GM21423 (cell line): ENCODE data around the gene SLC34A3.

Source experiments
- ATAC-seq: cut with Tn5 transposase; IDR thresholded peaks from one replicate; pipeline ENCODE4 v1.9.1; 2021; ENCODE audit warnings: mild to moderate bottlenecking, moderate library complexity; ENCODE audit not compliant: unreplicated experiment

The SLC34A3 gene

DNA sequence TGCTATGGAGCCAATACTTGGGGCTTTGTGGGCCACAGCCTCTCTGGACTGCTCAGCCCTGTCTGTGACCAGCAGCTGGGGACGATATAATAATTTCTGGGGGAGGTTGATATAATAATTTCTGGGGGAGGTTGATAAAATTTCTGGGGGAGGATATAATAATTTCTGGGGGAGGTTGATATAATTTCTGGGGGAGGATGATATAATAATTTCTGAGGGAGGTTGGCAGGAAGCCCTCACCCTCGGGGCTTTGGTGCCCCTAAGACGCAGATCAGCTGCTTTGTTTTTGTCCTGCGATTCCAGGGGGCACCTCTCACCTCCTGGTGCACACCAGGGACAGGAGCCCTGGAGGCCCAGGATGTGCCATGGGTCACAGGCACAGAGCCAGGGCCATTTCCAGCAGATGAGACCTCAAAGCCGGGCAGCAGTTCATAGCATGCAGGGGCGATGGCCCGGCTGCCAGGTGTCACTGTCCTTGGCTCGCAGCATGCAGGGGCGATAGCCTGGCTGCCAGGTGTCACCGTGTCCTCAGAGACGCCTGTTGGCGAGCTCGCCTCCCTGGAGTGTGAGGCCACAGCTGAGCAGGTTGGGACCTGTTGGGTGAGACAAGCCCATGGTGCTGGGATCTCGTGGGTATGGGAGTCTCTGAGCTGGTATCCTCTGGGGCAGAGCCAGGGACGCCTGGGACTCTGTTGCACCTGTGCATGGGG, 43.1 kb downstream of the SLC34A3 start:
- ATAC-seq = no peak

DNA sequence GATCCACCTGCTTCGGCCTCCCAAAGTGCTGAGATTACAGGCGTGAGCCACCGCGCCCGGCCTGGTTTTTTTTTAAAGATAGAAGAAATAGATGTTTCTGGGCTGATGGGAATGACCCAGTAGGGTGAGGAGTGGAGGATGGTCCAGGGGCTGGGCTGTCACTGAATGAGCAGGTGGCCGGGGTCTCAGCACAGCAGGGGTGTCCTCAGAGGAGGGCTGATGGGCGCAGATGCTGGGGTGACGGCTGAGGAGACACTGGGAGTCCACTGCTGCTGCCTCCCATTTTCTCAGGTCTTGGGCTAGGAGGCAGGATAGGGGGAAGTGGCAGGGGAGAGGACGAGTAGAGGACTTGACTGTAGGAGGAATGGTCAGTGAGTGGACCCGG, 44.5 kb downstream of the SLC34A3 start:
- ATAC-seq = no peak

DNA sequence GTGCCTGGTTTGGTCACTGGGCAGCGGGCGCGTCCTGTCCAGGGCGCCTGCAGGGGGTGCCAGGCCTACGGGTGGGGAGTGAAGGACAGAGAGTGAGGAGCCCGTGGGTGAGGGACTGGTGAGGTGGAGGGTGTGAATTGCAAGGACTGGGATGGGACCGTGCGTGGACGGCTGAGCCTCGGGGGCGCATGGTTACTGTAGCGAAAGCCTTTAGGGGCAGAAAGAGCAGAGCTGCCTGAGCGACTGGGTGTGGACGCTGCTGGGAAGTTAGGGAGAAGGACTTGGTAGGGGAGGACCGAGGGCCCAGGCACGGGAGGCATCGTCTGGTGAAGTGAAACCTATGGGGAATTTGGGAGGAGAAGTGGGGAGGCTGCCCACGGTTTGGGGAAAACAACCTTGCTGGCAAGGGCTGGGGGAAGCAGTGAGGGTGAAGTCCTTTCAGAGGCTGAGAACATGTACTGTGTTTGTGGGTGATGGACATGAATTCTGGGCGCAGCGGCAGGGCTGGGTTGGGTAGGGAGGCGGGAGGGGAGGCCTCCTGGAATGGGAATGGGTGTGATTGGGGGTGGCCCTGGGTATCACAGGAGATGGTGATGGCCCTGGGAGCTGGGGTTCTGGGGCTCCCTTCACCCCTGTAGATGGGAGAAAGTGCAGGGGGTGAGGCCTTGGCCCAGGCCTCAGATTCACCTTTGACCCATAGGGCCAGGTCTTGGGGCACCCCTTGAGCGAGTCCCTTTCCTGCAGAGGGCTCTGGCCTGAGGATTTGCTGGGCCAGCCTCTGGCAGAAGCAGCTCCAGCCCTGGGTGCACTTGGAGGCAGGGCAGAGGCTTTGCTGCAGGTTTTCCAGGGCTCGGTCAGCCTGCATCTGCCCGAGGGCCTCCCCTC, 45.1 kb downstream of the SLC34A3 start:
- ATAC-seq = no peak

DNA sequence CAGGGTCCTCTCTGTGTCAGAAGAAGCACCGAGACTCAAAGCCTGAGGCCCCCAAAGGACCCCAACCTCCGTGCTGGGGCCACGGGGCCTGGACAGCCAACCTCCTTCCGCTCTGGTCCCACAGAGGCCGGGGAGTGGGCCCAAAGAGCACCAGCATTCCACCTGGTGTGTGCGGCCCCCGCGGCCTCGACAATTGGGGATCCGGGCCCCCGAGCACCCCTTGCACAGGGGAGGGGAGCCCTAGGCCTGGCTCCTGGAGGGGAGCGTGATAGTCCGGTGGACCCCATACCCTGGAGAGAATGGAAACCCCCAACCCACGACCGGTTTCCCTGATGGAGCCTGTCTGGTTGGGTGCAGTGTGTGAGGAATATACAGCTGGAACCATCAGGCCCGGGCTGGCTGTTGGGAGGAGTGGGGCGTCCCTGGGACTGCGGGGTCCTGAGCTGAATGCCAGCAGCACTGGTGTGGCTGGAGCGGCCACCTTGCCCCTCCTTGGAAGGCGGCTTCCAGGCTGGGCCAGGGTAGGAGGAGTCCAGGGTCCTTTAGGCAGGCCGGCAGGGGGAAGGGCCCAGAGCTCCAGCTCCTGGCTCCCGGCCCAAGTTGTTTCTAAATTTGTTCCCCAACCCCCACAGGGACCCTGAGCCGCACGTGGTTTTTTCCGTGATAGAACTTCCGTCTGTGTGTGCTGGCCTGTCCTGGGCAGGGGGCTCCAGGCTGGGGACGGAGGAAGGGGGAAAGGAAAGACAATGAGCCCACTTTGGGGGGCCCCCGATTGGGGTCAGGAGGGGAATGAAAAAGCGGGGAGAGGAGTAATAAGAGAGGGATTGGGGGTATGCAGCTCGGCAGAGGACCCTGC, 46.0 kb downstream of the SLC34A3 start:
- ATAC-seq = no peak

DNA sequence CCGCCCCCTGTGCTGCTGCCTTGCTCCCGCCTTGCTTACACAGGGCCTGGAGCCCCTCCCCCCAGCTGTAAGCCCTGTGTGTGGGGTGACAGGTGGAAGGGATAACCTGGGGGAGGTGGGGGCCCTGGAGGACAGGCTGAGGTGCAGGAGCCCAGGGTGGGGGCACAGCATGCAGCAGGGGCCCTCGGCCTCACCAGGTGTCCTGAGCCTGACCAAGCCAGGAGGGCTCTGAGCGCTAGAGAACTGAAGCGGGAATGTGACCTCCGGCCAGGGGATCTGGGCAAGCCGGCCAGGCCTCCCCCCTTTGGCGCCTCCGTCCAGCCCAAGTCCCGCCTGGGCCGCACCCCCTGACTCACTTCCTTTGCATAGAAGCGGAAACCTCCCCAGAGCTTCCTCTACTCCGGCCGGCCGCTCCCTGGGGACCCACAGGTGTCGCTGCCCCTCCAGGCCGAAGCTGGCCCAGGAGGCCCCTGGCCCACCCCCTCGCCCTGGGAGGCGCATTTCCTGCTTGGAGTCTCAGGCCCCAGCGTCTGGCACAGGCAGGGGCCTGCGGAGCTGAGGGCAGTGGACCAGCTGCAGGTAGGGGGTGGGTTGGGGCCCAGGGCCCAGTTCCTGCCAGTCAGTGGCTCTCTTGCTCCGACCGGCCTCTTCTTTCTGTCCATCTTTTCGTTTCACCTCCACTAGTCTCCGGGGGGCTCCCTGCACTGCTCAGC, 46.8 kb downstream of the SLC34A3 start, which contains the start of gene TOR4A:
TOR4A (plus strand) TSS at position 398 of the 713 bp plus-strand sequence. CDS start 964 bp downstream, outside the sequence.
- ATAC-seq = peak; percentile 82

DNA sequence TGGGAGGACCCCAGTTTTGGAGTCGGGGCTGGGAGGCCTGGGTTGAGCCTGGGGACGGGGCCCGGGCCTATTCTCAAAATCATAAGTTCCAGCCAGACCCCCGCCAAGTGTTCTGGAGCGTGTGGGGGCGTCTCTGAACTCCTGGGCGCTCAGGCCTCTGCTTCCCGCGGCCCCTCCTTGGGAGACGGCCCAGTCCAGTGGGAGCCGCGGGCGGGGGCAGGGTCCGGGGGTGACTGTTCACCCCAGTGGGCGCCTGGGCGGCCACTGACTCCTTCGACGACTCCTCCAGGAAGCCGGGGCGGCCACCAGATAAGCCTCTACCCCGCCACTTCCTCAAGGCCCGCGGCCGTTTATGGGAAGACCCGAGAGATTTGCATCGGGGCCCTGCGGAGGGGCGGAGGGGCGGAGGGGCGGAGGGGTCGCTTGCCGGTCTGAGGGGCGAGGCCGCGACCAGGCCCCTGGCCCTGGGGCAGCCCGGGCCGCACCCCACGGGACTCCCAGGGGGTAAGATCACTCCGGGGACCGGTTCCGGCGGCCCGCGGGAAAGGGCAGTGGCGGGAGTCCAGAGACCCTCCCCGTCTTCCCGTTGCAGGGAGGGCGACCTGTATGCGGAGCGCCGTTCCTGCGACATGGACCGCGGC, 47.5 kb downstream of the SLC34A3 start:
- no peak for ATAC-seq

DNA sequence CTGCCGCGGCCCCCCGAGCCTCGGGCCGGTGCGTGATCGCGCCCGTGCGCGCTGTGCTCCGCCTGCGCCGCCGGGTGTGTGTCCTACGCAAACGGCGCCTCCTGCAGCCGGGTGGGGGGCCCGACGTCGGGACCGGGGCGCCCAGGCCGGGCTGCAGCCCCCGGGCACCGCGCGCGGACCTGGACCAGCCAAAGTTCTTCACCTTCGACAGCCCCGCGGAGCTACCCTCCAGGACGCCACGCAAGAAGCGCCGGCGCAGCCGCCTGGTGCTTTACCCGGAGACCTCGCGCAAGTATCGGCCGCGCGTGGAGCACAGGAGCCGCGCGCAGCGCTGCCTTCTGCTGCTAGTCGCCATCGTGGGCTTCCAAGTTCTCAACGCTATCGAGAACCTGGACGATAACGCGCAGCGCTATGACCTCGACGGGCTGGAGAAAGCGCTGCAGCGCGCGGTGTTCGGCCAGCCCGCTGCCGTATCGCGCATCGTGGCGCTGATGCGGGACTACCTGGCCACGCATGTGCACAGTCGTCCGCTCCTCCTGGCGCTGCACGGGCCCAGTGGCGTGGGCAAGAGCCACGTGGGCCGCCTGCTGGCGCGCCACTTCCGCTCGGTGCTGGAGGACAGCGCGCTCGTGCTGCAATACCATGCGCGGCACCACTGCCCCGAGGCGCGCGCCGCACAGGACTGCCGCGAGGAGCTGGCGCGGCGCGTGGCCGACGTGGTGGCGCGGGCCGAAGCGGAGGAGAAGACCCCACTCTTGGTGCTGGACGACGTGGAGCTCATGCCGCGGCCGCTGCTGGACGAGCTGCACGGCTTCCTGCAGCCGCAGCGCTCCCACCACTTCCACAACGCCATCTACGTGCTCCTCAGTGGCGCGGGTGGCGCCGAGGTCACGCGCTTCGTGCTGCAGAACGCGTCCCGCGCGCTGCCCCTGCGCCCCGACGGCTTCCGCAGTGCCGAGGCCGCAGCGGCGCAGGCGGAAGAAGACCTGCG, 48.3 kb downstream of the SLC34A3 start:
- no peak for ATAC-seq

DNA sequence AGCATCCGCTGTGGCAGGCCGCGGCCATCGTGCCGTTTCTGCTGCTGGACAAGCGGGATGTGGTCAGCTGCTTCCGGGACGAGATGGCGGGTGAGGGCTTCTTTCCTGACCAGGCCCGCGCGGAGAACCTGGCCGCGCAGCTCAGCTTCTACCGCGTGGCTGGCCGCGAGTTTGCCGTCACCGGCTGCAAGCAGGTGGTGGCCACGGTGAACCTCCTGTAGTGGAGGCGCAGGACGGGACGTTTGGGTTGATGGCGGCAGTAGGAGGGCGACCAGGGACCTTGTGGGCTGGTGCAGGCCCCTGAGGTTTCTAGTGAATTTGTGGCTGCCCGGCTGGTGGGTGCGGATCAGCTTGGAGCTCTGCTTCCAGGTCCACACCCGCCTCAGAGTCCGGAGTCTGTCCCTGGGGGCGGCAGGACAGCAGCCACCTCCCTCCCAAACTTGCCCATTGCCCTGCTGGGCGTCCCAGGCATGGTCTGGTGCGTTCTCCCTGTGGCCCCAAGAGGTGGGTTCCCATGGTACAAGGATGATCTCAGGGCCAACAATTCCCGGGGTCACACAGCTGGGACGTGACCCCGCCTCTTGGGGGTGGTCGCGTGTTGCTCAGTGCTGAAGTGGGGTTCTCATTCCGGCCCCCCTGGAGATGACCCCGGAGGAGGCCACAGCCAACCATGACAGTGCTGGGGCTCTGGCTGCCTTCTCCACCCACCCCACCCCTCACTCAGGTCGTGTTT, 49.2 kb downstream of the SLC34A3 start:
- ATAC-seq = no peak

DNA sequence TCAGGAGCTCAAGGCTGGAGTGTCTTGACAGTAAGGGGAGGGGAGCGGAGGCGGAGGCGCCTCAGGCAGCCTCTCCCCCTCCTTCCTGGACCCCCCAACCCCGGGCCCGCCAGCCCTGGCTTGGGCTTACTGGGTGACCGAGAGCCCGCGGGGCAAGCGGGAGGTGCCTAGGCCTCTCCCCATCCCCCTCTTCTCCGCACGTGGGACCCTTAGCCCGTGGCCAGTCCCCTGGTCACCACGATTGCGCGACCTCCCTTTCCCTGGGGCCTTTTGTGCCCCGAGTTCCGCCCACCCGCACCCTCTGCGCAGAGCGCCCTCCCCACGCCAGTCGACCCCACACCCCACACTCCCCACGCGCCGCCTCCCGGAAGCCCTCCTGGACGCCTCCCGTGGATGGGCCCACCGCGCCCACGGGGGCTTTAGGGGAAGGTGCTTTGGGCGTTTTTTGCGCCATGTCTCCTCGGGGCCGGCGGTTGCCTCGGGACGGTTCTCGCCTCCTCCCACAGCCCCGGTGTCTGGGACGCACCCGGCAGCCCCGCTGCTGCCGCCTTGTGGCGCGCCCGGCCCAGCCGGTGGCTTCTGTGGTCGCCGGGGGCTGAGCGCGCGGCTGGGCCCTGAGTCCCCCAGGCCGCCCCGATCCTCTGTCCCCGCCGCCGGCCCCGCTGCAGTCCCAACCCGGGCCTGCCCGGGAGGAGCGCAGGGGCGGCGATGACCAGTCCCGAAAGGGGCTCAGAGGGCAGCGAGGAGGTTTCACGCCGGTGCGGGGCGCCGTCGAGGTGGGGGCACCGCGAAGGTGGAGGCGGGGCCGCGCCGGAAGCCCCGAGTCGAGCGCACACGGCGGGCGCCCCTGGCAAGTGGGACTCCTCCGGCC, 50.0 kb downstream of the SLC34A3 start:
- ATAC-seq = no peak

DNA sequence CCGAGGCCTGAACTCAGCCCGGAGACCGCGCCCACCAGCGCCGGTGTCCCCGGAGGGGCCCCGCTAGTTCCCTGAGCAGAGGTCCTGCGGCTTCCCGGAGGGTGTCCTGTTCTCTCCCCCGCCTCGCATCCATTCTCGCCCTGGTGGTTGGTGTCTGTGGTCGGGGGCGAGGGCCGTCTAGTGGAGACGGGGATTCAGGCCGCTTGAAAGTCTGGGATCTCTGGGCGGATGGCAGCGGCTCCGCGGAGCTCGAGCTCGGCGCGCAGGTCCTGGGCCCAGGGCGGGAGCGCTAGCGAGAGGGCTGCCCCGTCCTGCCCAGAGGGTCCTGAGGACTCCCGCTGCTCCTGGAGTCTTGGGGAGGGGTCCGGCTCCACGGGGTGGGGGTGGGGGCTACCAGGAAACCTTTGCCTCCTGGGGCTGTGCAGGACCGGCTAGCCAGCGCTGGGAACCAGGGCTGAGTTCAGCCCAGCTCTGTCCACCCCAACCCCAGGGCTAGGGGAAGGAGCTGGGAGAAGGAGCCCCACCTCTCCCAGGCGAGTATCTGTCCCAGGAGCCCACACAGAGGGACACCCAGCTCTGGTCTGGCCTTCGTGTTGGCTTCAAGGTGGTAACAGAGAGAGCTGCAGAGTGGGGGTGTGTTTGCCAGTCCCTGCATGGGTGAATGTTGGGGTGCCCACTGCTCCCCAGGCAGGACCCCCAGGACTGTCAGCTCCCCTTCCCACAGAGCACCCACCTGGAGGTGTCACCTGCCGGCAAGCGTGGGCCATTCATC, 50.8 kb downstream of the SLC34A3 start:
- ATAC-seq = no peak
